ENCODE results near the gene CBARP. TPM values are rescaled to one million over a fixed set of nuclear protein-coding genes. Genes with fewer than 3 reads are reported as not detected.

CBARP gene
- total RNA-seq, 4 donors from 2014 or later, result 8.1 to 16.7 (median 13.6) TPM

DNA sequence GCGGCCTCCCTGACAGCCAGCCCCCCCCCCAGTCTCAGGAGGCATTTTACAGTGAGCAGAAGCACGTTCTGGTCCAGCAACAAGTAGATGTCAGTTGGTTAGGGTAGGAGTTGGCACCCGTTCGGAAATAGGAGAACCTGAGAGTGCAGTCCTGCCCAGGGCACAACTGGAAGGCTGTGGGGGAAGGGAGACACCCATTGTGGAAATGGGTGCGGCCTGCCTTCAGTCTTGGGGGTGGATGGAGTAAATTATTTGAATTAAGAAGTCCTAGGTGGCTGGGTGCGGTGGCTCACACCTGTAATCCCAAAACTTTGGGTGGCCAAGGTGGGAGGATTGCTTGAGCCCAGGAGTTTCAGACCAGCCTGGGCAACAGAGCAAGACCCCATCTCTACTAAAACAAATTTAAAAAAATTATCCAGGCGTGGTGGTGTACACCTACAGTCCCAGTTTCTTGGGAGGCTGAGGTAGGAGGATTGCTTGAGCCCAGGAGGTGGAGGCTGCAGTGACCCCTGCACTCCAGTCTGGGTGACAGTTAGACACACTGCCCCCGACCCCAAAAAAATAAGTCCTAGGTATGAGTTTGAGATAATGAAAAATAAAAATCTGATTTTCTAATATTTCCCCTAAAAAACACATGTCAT lies 32.5 kb upstream of the CBARP start:
- TF ChIP-seq CTCF (IDR thresholded peaks at IDR 0.05), result no peak
- no peak for TF ChIP-seq POLR2A (IDR thresholded peaks at IDR 0.05)
- intact Hi-C loops (cut with DNase I; ENCODE audit: low total_unique reads), result no loop called here
- peak in 1 of 2 donors; percentile 55 for DNase-seq (ENCODE audit: low spot score in 2 of 2)
- WGBS, 2 donors, result 20 to 22% methylated on average over 8 of the region's 8 CpGs
- H3K4me3 ChIP-seq (ENCODE audit: low read depth, poor library complexity, severe bottlenecking), result peak overlapping the region; percentile 58

DNA sequence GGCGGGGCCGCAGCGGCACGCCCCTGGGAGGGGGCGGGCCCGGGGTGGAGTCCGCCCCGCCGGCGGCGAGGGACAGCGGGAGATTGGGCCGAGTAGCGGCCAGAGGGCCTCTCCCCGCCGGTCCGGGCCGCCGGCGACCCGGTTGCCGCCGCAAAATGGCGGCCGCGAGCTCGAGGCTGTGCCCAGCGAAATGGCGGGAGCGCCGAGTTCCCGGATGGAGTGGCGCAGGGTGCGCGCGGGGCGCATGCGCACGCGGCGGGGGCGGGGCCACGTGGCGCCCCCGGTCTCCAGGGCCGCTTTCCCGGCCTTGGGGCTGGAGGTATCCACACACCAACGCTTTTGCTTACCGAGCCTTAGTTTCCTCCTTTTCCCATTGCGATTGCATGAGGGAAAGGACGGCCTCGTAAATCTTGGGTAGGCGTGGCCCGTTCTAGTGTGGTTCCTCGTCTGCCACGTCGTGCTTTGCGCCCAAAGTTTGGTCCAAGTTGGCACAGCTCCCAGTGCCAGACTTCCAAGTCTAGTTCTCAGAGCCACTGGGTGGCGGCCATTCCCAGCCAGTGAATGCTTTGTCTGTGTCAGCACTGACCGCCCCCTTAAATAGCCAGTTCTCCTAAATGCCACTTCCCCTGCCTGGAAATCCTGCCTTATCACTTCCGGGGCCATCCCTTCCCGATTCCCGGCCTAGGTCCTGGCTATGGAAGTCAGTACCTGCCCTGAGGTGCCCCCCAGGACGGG lies 31.8 kb upstream of the CBARP start:
- intact Hi-C loops (cut with DNase I; ENCODE audit: low total_unique reads), result loop anchor here (5.0 kb wide), 1 partner anchor 167 kb away; the partner anchor contains the start of gene GPX4
- peak; percentile 82 to 97 for DNase-seq (ENCODE audit: low spot score in 2 of 2)
- no peak for TF ChIP-seq CTCF (IDR thresholded peaks at IDR 0.05)
- TF ChIP-seq POLR2A (IDR thresholded peaks at IDR 0.05), result no peak
- H3K4me3 ChIP-seq (ENCODE audit: low read depth, poor library complexity, severe bottlenecking), result peak overlapping the region; percentile 58
- WGBS, 2 donors, result 0% methylated on average over 40 to 53 of the region's 64 CpGs

GRCh38 chr19:1269065-1269477 lies 31.3 kb upstream of the CBARP start, which contains the start of gene CIRBP:
TSS of gene CIRBP (plus strand) at chr19:1269332. CDS start at chr19:1270934, 1,602 bp downstream.
- WGBS, 2 donors, result 0 to 1% methylated on average over 36 to 38 of the region's 50 CpGs
- TF ChIP-seq POLR2A (IDR thresholded peaks at IDR 0.05), result peak in 1 of 2 donors; percentile 97
- TF ChIP-seq CTCF (IDR thresholded peaks at IDR 0.05), result no peak
- intact Hi-C loops (cut with DNase I; ENCODE audit: low total_unique reads), result loop anchor here (5.0 kb wide), 1 partner anchor 167 kb away; the partner anchor contains the start of gene GPX4
- DNase-seq (ENCODE audit: low spot score in 2 of 2), result peak; percentile 100
- H3K4me3 ChIP-seq (ENCODE audit: low read depth, poor library complexity, severe bottlenecking), result peak within 1 kb of the TSS; percentile 58

GRCh38 chr19:1268226-1269064 lies 30.6 kb upstream of the CBARP start:
- no peak for DNase-seq (ENCODE audit: low spot score in 2 of 2)
- TF ChIP-seq CTCF (IDR thresholded peaks at IDR 0.05) (no peak), POLR2A (IDR thresholded peaks at IDR 0.05) (no peak)
- intact Hi-C loops (cut with DNase I; ENCODE audit: low total_unique reads), result loop anchor here (5.0 kb wide), 1 partner anchor 166 kb away; the partner anchor contains the start of gene GPX4
- WGBS, 2 donors, result 45 to 51% methylated on average over 35 to 40 of the region's 40 CpGs
- H3K4me3 ChIP-seq (ENCODE audit: low read depth, poor library complexity, severe bottlenecking), result no peak overlapping the region

DNA sequence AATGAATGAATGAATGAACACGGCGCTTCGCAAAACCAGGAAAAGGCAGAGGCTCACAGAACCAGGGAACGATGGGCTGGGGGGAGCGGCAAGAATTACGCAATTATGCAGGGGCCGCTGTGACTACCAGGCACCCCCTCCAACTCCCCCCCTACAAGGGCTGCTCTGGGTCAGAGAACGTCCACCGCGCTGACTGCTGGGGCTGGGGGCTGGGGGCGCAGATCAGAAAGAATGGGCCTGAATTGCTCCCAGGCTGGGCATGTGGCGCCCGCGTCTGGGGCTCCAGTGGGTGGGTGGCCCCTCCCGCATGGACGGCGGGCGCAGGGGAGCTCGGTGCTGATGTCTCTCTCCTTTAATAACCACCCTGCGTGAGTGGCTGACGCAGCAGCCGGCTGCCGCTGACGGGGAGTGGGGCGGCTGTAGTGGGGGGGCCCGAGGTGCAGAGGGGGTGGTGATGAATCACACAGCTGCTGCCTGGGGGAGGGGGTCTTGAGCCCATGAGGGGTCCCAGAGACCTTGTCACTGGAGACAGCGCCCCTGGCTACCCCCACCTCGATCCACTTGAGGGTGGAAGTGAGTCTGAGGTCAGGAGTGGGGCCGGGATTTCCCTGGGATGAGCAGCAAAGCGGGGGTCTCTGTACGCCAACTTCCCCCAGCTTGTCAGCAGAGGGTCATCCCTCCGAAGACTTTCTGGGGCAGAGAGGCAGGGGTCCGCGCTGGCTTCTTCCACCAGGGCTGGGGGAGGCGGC lies 29.8 kb upstream of the CBARP start:
- WGBS, 2 donors, result 24 to 25% methylated on average over 32 to 35 of the region's 35 CpGs
- TF ChIP-seq POLR2A (IDR thresholded peaks at IDR 0.05) (no peak), CTCF (IDR thresholded peaks at IDR 0.05) (no peak)
- DNase-seq (ENCODE audit: low spot score in 2 of 2), result peak in 1 of 2 donors; percentile 90
- H3K4me3 ChIP-seq (ENCODE audit: low read depth, poor library complexity, severe bottlenecking), result no peak overlapping the region
- intact Hi-C loops (cut with DNase I; ENCODE audit: low total_unique reads), result loop anchor here (2.0 to 5.0 kb wide), 2 partner anchors 23 to 165 kb away; partner anchors contain the start of gene GPX4
